ENCODE measurements around the gene SP7.
"Not testable (repeated sequence)": the region's sequence is repeated elsewhere in the genome, so short reads cannot be mapped to it uniquely, and the experiment has no call there.

SP7 gene

GRCh38 chr12:53345486-53346188 lies 9.5 kb upstream of the SP7 start:
- peak; percentile 80 for DNase-seq

GRCh38 chr12:53344824-53345485 lies 8.8 kb upstream of the SP7 start:
- DNase-seq = peak; percentile 42

GRCh38 chr12:53344487-53344823 lies 8.3 kb upstream of the SP7 start:
- DNase-seq = no peak

- no peak for DNase-seq
Observed at GRCh38 chr12:53343969-53344368, 7.8 kb upstream of the SP7 start.

GRCh38 chr12:53343449-53343848 lies 7.3 kb upstream of the SP7 start:
- no peak for DNase-seq

GRCh38 chr12:53340398-53340797 lies 4.2 kb upstream of the SP7 start:
- no peak for DNase-seq

- no peak for DNase-seq
Observed at GRCh38 chr12:53338916-53339315, 2.8 kb upstream of the SP7 start.

- DNase-seq = no peak
Observed at GRCh38 chr12:53338017-53338416, 1.9 kb upstream of the SP7 start.

GRCh38 chr12:53334822-53335221 lies 1.3 kb downstream of the SP7 start:
- no peak for DNase-seq

GRCh38 chr12:53333845-53334244 lies 2.3 kb downstream of the SP7 start:
- no peak for DNase-seq

GRCh38 chr12:53333289-53333688 lies 2.9 kb downstream of the SP7 start:
- no peak for DNase-seq

- no peak for DNase-seq
Observed at GRCh38 chr12:53332744-53333143, 3.4 kb downstream of the SP7 start.

- DNase-seq = not testable (repeated sequence)
Observed at GRCh38 chr12:53332339-53332738, 3.8 kb downstream of the SP7 start.

- DNase-seq = no peak
Observed at GRCh38 chr12:53330671-53331070, 5.5 kb downstream of the SP7 start.

- DNase-seq = no peak
Observed at GRCh38 chr12:53328043-53328435, 8.1 kb downstream of the SP7 start.

- no peak for DNase-seq
Observed at GRCh38 chr12:53327435-53328042, 8.6 kb downstream of the SP7 start.

GRCh38 chr12:53326460-53327185 lies 9.5 kb downstream of the SP7 start:
- no peak for DNase-seq

GRCh38 chr12:53325511-53326061 lies 10.6 kb downstream of the SP7 start:
- DNase-seq = peak; percentile 19

GRCh38 chr12:53324779-53325510 lies 11.2 kb downstream of the SP7 start:
- DNase-seq = peak; percentile 88

GRCh38 chr12:53324113-53324778 lies 11.9 kb downstream of the SP7 start:
- DNase-seq = no peak

GRCh38 chr12:53320352-53321195 lies 15.6 kb downstream of the SP7 start:
- DNase-seq = no peak

All from NCI-H2171 treated with DMSO at 0.1 percent for 48 hours (cell line).